WI38 (cell line): ENCODE data around the gene MESD.

ENCODE experiments used
- H3K4me3 ChIP-seq: 2 replicates; pipeline ENCODE4 v1.5.1; 2011; ENCODE audit warnings: low read depth, mild to moderate bottlenecking, control low read depth, low read length
- TF ChIP-seq, protein P1 (sequence below): IDR thresholded peaks from 2 replicates; pipeline ENCODE4 v1.5.1; 2012; ENCODE audit warnings: low read depth, mild to moderate bottlenecking, control low read depth, low read length

Gene MESD

DNA sequence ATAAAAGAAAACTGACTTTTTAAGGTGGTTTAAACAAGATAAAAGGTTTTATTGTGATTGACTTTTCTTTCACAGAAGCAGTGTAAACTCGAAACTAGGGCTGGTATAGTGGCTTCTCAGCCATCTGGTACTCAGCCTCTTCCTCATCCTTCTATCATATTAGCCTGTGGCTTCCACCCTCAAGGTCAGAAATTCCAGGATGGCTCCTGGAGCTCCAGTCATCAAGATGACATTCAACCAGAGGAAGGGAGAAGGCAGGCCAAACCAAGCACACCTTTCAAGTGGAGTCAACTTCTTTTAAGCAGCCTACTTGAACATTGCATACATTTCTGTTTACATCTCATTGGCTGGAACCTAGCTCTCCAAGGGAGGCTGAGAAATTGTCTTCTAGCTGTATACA, 1.3 kb upstream of the MESD start:
- H3K4me3 ChIP-seq: no peak overlapping the region
- TF ChIP-seq, protein P1, sequence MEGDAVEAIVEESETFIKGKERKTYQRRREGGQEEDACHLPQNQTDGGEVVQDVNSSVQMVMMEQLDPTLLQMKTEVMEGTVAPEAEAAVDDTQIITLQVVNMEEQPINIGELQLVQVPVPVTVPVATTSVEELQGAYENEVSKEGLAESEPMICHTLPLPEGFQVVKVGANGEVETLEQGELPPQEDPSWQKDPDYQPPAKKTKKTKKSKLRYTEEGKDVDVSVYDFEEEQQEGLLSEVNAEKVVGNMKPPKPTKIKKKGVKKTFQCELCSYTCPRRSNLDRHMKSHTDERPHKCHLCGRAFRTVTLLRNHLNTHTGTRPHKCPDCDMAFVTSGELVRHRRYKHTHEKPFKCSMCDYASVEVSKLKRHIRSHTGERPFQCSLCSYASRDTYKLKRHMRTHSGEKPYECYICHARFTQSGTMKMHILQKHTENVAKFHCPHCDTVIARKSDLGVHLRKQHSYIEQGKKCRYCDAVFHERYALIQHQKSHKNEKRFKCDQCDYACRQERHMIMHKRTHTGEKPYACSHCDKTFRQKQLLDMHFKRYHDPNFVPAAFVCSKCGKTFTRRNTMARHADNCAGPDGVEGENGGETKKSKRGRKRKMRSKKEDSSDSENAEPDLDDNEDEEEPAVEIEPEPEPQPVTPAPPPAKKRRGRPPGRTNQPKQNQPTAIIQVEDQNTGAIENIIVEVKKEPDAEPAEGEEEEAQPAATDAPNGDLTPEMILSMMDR: no peak

DNA sequence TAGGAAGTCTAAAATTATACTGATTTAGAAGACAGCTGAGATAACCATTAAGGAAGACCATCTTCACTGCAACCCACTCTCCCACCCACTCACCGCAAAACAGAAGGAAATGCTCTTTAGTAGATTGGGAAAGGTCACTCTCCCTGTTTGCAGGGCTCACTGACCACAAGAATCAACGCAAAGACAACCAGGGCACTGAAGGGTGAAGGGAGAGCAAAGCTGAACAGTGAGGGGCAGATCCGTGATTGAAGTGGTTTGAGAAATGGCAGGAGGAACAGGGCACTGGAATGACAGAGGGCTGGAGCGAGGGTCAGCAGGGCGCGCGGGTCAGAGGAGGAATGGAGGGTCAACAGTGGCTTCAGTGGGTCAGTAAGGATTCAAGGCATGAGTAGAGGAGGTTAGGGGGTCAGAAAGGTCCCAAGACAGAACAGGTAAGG, 520 bp downstream of the MESD start:
- TF ChIP-seq, protein P1: no peak
- H3K4me3 ChIP-seq: peak overlapping the region; percentile 64

DNA sequence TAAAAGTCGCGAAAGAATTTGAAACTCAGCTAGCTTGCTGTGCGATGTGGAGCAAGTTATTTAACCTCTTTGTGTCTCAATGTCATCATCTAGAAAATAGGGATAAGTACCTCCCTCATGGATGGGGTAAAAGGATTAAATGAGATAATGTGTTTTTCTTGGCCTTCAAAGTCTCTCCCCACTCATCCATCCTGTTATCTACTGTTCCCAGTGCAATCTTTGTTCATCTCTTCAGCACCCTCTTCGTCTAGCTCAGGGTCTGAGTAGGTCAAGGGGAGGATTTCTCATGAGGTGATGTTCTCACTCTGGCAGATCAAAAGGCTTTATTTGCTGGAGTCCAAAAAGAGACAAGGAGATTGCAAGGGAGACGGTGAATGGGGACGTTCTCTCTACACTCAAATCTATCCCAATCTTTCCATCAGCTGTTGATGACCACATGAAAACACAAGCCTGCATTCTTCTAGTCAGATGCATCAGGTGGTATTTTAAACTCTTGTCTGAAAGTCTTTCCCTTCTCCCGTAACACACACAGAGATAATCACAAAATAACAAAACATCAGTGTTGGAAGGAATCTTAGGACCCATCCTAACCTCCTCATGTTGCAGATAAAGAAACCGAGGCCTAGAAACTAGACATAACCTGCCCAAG, 1.3 kb downstream of the MESD start:
- peak overlapping the region; percentile 64 for H3K4me3 ChIP-seq
- TF ChIP-seq, protein P1: no peak

DNA sequence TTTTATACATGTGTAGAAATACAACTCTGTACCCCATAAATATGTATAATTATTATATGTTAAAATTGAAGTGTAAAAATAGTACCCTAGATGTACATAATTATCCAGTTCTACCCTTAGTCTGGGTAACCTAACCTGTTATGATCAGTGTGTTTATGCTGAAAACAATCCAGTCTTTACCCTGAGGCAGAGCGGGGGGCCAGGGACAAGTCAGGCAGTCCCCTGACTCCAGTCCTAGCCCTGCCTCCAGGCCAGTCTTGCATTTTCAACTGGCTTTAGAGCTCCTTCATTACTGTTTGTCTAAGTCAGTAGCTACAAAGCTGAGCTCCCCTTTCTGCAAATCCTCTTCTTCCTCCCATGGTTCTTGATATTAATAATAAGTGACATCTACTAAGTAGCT, 3.1 kb downstream of the MESD start:
- TF ChIP-seq, protein P1: no peak
- no peak overlapping the region for H3K4me3 ChIP-seq

DNA sequence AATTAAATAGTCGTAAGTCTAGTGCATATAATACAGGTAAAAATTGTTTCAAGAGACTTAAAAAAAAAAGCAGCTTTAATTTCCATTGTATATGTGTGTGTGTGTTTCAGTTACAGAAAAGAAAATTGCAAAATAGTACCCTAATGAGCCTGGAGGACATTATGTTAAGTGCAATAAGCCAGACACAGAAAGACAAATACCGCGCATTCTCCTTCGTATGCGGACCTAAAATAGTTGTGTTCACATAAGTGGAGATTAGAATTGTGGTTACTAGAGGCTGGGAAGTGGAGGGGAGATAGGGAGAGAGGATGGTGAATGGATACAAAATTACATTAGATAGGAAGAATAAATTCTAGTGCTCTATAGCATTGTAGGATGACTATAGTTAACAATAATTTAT, 3.6 kb downstream of the MESD start:
- TF ChIP-seq, protein P1: no peak
- H3K4me3 ChIP-seq: no peak overlapping the region

DNA sequence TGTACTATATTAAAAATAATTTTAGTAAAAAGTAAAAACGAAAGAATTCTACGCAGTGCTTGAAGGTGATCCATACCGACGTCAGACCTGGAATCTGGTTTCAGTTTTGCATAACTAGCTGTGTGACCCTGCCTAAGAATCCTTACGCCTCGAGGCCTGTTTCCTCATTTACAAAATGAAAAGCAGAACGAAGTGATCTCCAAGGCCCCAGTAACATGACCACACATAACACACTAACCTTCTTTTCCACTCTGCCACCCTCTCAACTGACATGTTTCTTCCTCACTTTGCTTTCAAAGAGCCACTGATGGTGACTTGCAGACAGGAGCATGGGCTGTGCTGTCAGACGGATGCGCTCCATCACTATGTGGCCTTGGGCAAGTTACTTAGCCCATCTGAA, 4.8 kb downstream of the MESD start:
- TF ChIP-seq, protein P1: no peak
- H3K4me3 ChIP-seq: no peak overlapping the region

DNA sequence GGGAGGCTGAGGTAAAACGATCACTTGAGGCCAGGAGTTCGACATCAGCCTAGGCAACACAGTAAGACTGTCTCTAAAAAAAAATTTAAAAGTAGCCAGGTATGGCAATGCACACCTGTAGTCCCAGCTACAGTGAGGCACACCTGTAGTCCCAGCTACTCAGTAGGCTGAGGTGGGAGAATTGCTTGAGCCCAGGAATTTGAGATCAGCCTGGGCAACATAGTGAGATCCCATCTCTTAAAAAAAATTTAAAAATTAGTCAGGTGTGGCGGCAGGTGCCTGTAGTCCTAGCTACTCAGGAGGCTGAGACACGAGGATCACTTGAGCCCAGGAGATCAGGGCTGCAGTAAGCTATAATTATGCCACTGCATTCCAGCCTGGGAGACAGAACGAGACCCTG, 6.8 kb downstream of the MESD start:
- no peak overlapping the region for H3K4me3 ChIP-seq
- TF ChIP-seq, protein P1: no peak
